Lower leg skin (tissue), 4 donors: Measurements from ENCODE around the gene DTNBP1. TPM values are rescaled to one million over a fixed set of nuclear protein-coding genes. Genes with fewer than 3 reads are reported as not detected.

Experiments
- DNase-seq, 2 donors: peaks; one replicate each; pipeline ENCODE4 v3.0.0-alpha.2; 2019; ENCODE audit warnings: low spot score in 2 of 2
- H3K4me3 ChIP-seq: fragments of 200-600 bp; sonication (generic); 2 replicates; pipeline ENCODE4 v1.5.1; 2017; ENCODE audit warnings: mild to moderate bottlenecking, low read depth; ENCODE audit not compliant: poor library complexity, severe bottlenecking
- POLR2A ChIP-seq, 2 donors: fragments of 450-650 bp; IDR thresholded peaks; one replicate each; pipeline ENCODE4 v1.6.1; 2016 to 2017; ENCODE audit warnings: antibody characterized with exemption in 2 of 2, mild to moderate bottlenecking in 1 of 2, moderate library complexity in 1 of 2
- WGBS, 2 donors: methylation state at CpG; one replicate each; pipeline ENCODE4 v1.1.5; 2018; 5-methylcytosine and 5-hydroxymethylcytosine counted together
- intact Hi-C: fragments of 100-400 bp; cut with DNase I; formaldehyde crosslinking; loops from one replicate; pipeline ENCODE4 v1.15.0; 2023; ENCODE audit warnings: low total_unique reads
- total RNA-seq, 4 donors: library from RNA; depleted of rRNA; stranded (reverse); fragments of >200 nt; gene quantifications; one replicate each; pipeline ENCODE4 v1.1.0, GENCODE V29; 2016
- TF ChIP-seq, protein P1 (sequence below), 3 donors: fragments of 450-650 bp; IDR thresholded peaks; one replicate each; pipeline ENCODE4 v1.5.1; 2016; ENCODE audit warnings: antibody characterized with exemption in 3 of 3, mild to moderate bottlenecking in 3 of 3, moderate library complexity in 2 of 3

Gene DTNBP1
- total RNA-seq, 4 donors from 2014 or later: 9.4 to 13.2 (median 11.6) TPM

GRCh38 chr6:15594512-15595259, 68.1 kb downstream of the DTNBP1 start:
- TF ChIP-seq POLR2A (IDR thresholded peaks at IDR 0.05): no peak
- TF ChIP-seq, protein P1, sequence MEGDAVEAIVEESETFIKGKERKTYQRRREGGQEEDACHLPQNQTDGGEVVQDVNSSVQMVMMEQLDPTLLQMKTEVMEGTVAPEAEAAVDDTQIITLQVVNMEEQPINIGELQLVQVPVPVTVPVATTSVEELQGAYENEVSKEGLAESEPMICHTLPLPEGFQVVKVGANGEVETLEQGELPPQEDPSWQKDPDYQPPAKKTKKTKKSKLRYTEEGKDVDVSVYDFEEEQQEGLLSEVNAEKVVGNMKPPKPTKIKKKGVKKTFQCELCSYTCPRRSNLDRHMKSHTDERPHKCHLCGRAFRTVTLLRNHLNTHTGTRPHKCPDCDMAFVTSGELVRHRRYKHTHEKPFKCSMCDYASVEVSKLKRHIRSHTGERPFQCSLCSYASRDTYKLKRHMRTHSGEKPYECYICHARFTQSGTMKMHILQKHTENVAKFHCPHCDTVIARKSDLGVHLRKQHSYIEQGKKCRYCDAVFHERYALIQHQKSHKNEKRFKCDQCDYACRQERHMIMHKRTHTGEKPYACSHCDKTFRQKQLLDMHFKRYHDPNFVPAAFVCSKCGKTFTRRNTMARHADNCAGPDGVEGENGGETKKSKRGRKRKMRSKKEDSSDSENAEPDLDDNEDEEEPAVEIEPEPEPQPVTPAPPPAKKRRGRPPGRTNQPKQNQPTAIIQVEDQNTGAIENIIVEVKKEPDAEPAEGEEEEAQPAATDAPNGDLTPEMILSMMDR (IDR thresholded peaks at IDR 0.05): no peak
- DNase-seq: no peak
- H3K4me3 ChIP-seq: no peak overlapping the region
- 84 to 93% methylated on average over 7 of the region's 7 CpGs for WGBS, 2 donors
- intact Hi-C loops: no loop called here

GRCh38 chr6:15593798-15594197, 69.0 kb downstream of the DTNBP1 start:
- TF ChIP-seq, protein P1 (IDR thresholded peaks at IDR 0.05): no peak
- no peak for TF ChIP-seq POLR2A (IDR thresholded peaks at IDR 0.05)
- H3K4me3 ChIP-seq: no peak overlapping the region
- 68 to 78% methylated on average over 2 of the region's 2 CpGs for WGBS, 2 donors
- DNase-seq: no peak
- intact Hi-C loops: no loop called here

DNA sequence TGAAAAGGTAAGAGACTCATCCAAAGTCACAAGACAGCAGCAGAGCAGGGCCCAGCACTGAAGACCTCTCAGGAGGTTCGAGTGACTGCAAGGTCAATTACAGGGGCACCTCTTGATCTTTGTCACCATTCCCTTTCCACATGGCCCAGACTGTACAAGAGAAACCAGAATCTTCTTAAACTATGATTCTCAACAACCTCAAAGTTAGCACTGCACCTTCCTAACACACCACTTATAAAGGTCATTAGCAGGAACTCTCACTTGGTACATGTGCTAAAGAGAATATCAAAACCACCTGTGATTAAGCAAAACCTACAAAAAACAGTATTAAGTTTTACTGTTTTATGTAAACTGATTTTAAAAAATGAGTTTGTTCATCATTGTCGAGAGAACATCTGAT, 70.2 kb downstream of the DTNBP1 start:
- TF ChIP-seq, protein P1 (IDR thresholded peaks at IDR 0.05): no peak
- no peak for TF ChIP-seq POLR2A (IDR thresholded peaks at IDR 0.05)
- H3K4me3 ChIP-seq: no peak overlapping the region
- intact Hi-C loops: no loop called here
- no peak for DNase-seq
- 95 to 96% methylated on average over 2 of the region's 2 CpGs for WGBS, 2 donors

GRCh38 chr6:15588971-15589634, 73.7 kb downstream of the DTNBP1 start:
- TF ChIP-seq, protein P1 (IDR thresholded peaks at IDR 0.05): no peak
- TF ChIP-seq POLR2A (IDR thresholded peaks at IDR 0.05): no peak
- 69 to 87% methylated on average over 3 of the region's 3 CpGs for WGBS, 2 donors
- intact Hi-C loops: no loop called here
- H3K4me3 ChIP-seq: no peak overlapping the region
- no peak for DNase-seq

- no peak overlapping the region for H3K4me3 ChIP-seq
- intact Hi-C loops: no loop called here
- no peak for DNase-seq
- TF ChIP-seq, protein P1 (IDR thresholded peaks at IDR 0.05): no peak
- no peak for TF ChIP-seq POLR2A (IDR thresholded peaks at IDR 0.05)
Observed at GRCh38 chr6:15586503-15586902, 76.3 kb downstream of the DTNBP1 start.
